MM.1S (cell line): ENCODE results near the gene USP40.

Source experiments
- EZH2 ChIP-seq: fragments of 300-600 bp; sonication (generic); optimal IDR thresholded peaks from 2 replicates; pipeline ENCODE3; 2017; ENCODE audit warnings: low read depth, mild to moderate bottlenecking, antibody characterized with exemption, low read length, mixed read lengths
- TF ChIP-seq, protein P1 (sequence below): fragments of 300-600 bp; sonication (generic); IDR thresholded peaks from 2 replicates; pipeline ENCODE4 v1.5.1; 2016; ENCODE audit warnings: antibody characterized with exemption, low read length, mixed read lengths

- TF ChIP-seq, protein P1, sequence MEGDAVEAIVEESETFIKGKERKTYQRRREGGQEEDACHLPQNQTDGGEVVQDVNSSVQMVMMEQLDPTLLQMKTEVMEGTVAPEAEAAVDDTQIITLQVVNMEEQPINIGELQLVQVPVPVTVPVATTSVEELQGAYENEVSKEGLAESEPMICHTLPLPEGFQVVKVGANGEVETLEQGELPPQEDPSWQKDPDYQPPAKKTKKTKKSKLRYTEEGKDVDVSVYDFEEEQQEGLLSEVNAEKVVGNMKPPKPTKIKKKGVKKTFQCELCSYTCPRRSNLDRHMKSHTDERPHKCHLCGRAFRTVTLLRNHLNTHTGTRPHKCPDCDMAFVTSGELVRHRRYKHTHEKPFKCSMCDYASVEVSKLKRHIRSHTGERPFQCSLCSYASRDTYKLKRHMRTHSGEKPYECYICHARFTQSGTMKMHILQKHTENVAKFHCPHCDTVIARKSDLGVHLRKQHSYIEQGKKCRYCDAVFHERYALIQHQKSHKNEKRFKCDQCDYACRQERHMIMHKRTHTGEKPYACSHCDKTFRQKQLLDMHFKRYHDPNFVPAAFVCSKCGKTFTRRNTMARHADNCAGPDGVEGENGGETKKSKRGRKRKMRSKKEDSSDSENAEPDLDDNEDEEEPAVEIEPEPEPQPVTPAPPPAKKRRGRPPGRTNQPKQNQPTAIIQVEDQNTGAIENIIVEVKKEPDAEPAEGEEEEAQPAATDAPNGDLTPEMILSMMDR = no peak
- no peak for TF ChIP-seq EZH2
Observed at GRCh38 chr2:233447506-233448219, 118.9 kb downstream of the USP40 start.
